ENCODE measurements around the gene DNM2. TPM values are rescaled to one million over a fixed set of nuclear protein-coding genes. Genes with fewer than 3 reads are reported as not detected.

DNM2 gene
- total RNA-seq, 3 donors from 2014 or later: 83.1 to 98.6 (median 84.5) TPM

DNA sequence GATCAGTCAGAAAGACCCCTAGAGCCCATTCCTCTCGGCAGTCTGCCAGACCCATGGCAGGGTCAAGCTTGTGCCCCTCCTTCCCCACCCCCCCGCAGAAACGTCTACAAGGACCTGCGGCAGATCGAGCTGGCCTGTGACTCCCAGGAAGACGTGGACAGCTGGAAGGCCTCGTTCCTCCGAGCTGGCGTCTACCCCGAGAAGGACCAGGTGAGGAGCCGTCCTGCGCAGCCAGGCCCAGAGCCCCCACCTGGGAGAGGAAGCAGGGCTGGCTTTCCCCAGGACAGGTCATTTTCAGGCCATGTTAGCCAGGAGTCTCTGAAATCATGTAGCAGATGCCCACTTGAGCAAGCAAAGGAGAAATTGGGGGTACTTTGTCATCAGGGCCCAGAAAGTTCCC, 105.8 kb downstream of the DNM2 start:
- DNase-seq (ENCODE audit: low spot score in 2 of 2): no peak
- TF ChIP-seq, protein P1, sequence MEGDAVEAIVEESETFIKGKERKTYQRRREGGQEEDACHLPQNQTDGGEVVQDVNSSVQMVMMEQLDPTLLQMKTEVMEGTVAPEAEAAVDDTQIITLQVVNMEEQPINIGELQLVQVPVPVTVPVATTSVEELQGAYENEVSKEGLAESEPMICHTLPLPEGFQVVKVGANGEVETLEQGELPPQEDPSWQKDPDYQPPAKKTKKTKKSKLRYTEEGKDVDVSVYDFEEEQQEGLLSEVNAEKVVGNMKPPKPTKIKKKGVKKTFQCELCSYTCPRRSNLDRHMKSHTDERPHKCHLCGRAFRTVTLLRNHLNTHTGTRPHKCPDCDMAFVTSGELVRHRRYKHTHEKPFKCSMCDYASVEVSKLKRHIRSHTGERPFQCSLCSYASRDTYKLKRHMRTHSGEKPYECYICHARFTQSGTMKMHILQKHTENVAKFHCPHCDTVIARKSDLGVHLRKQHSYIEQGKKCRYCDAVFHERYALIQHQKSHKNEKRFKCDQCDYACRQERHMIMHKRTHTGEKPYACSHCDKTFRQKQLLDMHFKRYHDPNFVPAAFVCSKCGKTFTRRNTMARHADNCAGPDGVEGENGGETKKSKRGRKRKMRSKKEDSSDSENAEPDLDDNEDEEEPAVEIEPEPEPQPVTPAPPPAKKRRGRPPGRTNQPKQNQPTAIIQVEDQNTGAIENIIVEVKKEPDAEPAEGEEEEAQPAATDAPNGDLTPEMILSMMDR (IDR thresholded peaks at IDR 0.05): no peak
- TF ChIP-seq POLR2AphosphoS5 (IDR thresholded peaks at IDR 0.05): no peak
- no peak for TF ChIP-seq POLR2A (IDR thresholded peaks at IDR 0.05)
- no peaks in the 10 kb centered on the region for H3K36me3 ChIP-seq

DNA sequence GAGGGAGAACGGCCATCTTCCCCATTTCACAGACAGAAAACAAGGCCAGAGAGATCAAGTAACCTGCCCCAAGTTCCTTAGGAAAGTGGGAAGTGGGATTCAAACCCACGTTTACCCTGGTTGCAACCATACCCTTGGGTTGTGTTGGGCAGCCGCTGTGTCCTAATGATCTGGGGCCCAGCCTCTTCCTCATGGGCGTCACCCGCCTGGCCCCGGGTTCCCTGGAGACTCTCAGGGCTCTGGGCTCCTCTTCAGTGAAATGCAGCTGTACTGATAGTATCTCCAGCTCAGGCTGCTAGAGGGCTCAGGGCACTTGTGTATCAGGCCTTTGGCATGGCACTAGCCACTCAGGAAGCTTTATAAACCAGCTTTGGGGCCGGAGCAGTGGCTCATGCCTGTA, 108.4 kb downstream of the DNM2 start:
- H3K9me3 ChIP-seq: no peaks in the 10 kb centered on the region
- TF ChIP-seq, protein P1 (IDR thresholded peaks at IDR 0.05): no peak
- TF ChIP-seq POLR2A (IDR thresholded peaks at IDR 0.05) (no peak), POLR2AphosphoS5 (IDR thresholded peaks at IDR 0.05) (no peak)
- DNase-seq (ENCODE audit: low spot score in 2 of 2): no peak
- H3K4me1 ChIP-seq: no peaks in the 10 kb centered on the region
- intact Hi-C loops (cut with DNase I; ENCODE audit: low total_unique reads): no loop called here
- no peak overlapping the region for H3K4me3 ChIP-seq
- H3K36me3 ChIP-seq: no peaks in the 10 kb centered on the region
- H3K27ac ChIP-seq: no peak overlapping the region
- no peaks in the 10 kb centered on the region for H3K27me3 ChIP-seq

More for the DNA sequence above, 105.8 kb downstream of the DNM2 start:
- H3K4me1 ChIP-seq: no peaks in the 10 kb centered on the region
- H3K4me3 ChIP-seq: no peak overlapping the region
- no peaks in the 10 kb centered on the region for H3K27me3 ChIP-seq
- H3K27ac ChIP-seq: no peak overlapping the region
- H3K9me3 ChIP-seq: no peaks in the 10 kb centered on the region
- intact Hi-C loops (cut with DNase I; ENCODE audit: low total_unique reads): no loop called here

DNA sequence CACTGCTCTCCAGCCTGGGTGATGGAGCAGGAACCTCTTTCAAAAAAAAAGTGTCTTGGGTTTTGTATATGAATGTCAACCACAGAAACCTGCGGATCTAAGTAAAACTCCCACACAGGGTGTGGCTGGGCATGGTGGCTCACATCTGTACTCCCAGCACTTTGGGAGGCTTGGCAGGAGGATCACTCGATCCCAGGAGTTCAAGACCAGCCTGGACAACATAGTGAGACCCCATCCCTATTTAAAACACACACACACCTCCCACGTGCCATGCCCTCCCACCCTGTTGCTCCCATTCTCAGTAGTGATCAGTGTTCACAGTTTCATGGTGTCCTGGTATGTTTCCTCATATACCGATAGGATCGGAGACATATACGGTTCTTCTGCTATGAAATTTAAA, 109.0 kb downstream of the DNM2 start:
- no peaks in the 10 kb centered on the region for H3K36me3 ChIP-seq
- intact Hi-C loops (cut with DNase I; ENCODE audit: low total_unique reads): no loop called here
- TF ChIP-seq POLR2AphosphoS5 (IDR thresholded peaks at IDR 0.05): no peak
- TF ChIP-seq POLR2A (IDR thresholded peaks at IDR 0.05): no peak
- TF ChIP-seq, protein P1 (IDR thresholded peaks at IDR 0.05): no peak

DNA sequence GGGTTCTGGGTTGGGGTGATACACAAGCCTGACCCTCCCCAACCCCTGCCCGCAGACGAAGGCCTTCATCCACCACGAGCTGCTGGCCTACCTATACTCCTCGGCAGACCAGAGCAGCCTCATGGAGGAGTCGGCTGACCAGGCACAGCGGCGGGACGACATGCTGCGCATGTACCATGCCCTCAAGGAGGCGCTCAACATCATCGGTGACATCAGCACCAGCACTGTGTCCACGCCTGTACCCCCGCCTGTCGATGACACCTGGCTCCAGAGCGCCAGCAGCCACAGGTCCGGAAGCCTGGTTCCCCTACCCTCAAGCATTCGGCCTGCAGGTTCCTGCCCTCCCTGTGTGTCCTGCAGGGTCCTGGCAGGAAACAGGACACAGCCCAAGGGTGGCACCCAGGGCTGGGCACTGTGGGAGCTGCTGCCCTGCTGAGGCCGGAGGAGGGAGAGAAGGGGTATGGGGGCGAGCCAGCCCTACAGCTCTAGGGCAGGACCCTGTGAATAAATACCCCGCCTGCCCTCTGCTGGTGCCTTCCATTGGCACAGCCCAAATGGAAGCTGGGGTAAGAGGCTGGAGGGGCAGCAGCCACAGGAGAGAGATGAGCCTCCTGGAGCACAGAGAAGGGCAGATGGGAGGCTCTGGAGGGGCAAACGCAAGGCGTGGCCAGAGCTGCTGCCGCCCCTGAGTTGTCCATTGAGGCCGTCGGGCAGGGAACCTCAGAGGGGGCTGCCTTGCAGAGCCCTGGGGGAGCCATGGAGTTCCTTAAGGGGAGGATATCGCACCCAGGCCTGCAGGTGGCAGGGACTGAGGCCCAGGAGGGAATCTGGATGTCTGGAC, 111.3 kb downstream of the DNM2 start:
- TF ChIP-seq, protein P1 (IDR thresholded peaks at IDR 0.05): no peak
- TF ChIP-seq POLR2AphosphoS5 (IDR thresholded peaks at IDR 0.05) (no peak), POLR2A (IDR thresholded peaks at IDR 0.05) (no peak)

More for the DNA sequence above, 109.0 kb downstream of the DNM2 start:
- Histone ChIP-seq H3K27me3 (no peaks in the 10 kb centered on the region), H3K9me3 (no peaks in the 10 kb centered on the region), H3K27ac (no peak overlapping the region), H3K4me3 (no peak overlapping the region), H3K4me1 (no peaks in the 10 kb centered on the region)
- DNase-seq (ENCODE audit: low spot score in 2 of 2): no peak

DNA sequence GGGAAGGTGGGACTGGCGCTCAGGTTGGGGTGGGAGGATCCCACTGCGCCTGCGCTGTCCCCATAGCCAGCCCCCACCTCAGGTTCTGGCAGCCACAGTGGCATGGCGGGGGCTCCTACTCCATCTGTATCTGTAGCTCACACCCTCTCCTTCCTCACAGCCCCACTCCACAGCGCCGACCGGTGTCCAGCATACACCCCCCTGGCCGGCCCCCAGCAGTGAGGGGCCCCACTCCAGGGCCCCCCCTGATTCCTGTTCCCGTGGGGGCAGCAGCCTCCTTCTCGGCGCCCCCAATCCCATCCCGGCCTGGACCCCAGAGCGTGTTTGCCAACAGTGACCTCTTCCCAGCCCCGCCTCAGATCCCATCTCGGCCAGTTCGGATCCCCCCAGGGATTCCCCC, 112.1 kb downstream of the DNM2 start:
- no peaks in the 10 kb centered on the region for H3K9me3 ChIP-seq
- intact Hi-C loops (cut with DNase I; ENCODE audit: low total_unique reads): no loop called here
- no peaks in the 10 kb centered on the region for H3K4me1 ChIP-seq
- TF ChIP-seq POLR2A (IDR thresholded peaks at IDR 0.05): no peak
- no peak for TF ChIP-seq POLR2AphosphoS5 (IDR thresholded peaks at IDR 0.05)
- TF ChIP-seq, protein P1 (IDR thresholded peaks at IDR 0.05): no peak
- H3K4me3 ChIP-seq: no peak overlapping the region
- no peaks in the 10 kb centered on the region for H3K27me3 ChIP-seq
- DNase-seq (ENCODE audit: low spot score in 2 of 2): no peak
- no peaks in the 10 kb centered on the region for H3K36me3 ChIP-seq
- no peak overlapping the region for H3K27ac ChIP-seq

More for the DNA sequence above, 111.3 kb downstream of the DNM2 start:
- Histone ChIP-seq H3K4me3 (no peak overlapping the region), H3K4me1 (no peaks in the 10 kb centered on the region), H3K27ac (no peak overlapping the region), H3K36me3 (no peaks in the 10 kb centered on the region), H3K9me3 (no peaks in the 10 kb centered on the region), H3K27me3 (no peaks in the 10 kb centered on the region)
- no peak for DNase-seq (ENCODE audit: low spot score in 2 of 2)
- intact Hi-C loops (cut with DNase I; ENCODE audit: low total_unique reads): no loop called here
